NOMO-1 (cell line): ENCODE results near the gene FBL.
A peak's percentile ranks its signal among the peaks of the same experiment; 100 is the strongest.
"Not testable (repeated sequence)": the region's sequence is repeated elsewhere in the genome, so short reads cannot be mapped to it uniquely, and the experiment has no call there.

Source experiments
- DNase-seq, 2 experiments: peaks; one replicate each; lab custom pipeline; 2025; ENCODE audit not compliant: unreplicated experiment in 2 of 2; lab: John Stamatoyannopoulos, UW

The FBL gene

DNA sequence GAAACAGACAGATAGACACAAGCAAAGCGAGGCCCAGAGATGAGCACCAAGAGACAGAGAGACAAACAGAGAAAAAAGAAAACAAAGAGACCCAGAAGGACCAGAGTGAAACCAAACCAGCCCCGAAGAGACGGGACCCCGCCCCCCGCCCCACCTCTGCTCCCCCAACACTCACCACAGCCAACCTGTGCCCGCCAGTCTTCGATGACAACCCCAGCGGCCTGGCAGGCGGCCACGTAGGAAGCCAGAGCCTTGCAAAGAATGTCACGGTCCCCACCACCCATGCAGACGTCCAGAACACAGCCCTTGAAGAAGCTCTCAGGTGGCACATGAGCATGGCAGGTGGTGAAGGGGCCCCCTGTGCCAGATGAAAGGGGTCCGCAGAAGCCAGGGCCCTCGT, 31.3 kb upstream of the FBL start:
- not testable (repeated sequence) for DNase-seq

DNA sequence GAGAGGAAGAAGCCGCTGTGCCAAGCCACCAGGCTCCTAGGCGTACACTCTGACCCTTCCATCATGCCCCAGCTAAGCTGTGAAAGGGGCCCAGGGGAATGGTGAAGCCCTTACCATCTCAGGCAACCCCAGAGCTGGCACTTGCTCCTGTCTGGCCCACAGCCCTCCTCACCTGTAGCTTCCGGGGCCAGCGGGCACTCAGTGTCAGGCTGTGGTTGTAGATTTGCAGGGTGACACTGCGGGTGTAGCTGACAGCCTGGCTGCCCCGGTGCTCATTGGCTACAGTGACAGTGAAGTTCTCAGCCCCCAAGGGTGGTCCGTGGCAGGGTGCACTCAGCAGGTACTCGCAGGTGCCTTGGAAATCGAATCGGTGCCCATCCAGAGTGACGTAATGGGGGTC, 30.3 kb upstream of the FBL start:
- DNase-seq = not testable (repeated sequence)

DNA sequence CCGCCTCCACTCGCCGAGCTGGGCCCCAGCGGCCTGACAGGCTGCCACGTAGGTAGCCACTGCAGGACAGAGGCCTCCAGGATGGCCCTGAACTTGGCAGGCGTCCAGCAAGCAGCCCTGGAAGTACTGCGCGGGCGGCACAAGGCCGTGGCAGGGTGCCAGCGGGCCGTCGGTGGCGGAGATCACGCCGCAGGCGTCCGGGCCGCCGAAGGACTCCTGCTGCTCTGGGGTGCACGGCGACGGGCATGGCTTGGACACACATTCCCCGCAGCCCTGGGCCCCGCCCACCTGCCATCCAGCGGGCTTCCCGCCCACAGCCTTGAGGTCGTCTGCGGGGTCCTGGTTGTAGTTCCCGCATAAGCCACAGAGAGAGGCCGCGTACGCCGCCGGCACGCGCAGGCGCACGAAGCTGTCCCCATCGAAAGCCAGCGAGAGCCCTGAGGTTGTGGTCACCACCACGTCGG, 29.3 kb upstream of the FBL start:
- DNase-seq = not testable (repeated sequence)

DNA sequence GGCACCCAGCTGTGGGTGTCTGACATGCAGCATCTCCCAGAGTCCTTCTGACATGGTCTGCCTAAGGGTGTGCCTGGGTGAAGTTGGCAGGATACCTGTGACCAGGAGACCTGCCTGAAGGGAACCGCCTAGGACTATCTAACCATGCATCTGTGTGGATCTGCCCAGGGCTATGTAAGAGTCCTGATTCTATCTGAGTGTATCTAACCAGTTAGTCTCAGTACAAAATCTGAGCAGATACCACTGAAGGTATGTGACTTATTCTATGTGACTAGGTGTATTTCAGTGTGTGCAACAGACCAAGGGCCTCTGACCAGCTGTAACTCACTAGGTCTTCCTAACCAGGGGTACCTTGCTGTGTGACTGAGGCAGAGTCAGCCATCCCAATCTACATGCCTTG, 28.2 kb upstream of the FBL start:
- no peak for DNase-seq

DNA sequence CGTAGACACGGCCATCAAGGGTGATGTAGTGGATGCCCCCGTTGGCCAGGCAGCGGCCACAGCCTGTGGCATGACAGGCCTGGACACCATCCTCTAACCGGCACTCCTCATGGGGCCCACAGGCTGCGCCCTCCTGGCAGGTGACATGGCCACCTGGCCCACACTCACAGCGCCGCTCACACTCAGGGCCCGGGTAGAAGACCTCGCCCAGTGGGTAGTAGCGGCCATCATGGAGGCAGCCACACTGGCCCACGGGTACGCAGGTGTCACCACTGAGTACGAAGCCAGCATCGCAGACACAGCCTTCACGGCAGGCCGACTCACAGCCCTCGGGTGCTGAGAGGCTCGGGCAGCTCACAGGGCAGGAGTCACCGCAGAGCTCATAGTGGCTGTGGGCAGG, 27.2 kb upstream of the FBL start:
- DNase-seq = no peak

DNA sequence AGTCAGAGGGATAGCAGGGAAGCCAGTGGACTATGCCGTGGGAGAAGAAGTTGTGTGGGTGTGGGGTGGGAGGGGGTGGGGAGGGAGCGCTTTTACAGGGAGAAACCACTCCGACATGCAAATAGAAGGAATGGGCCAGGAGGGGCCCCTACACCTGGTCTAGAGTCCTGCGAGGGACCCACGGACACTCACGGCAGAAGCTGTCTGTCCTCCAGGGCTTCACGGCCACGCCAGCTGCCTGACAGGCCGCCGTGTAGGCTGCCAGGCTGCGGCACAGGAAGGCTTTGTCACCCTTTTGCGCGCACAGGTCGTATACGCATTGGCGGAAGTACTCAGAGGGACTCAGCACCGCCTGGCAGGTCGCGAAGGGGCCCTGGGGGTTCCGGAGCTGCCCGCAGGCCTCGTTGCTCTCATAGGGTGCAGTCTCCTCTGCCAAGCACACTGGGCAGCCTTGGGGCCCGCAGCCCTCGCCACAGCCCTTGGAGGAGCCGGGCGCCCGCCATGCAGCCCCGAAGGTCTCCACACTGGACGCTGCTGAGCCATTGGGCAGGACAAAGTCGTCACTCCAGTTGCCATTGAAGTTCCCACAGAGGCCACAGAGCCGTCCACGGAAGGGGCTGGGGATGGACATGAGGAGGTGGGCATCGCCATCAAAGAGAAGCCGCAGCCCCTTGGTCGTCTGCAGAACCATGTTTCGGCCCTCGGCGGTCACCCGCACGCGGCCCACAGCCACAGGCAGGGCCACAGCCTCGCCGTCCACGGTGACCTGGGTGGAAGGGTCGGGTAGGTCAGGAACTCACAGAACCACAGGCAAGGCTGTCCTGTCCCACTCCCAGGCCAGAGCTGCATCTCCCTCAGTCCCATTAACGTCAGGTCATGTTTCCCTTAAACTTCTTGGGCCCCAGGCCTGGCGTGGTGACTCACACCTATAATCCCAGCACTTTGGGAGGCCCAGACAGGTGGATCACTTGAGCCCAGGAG, 26.0 kb upstream of the FBL start:
- DNase-seq = no peak

DNA sequence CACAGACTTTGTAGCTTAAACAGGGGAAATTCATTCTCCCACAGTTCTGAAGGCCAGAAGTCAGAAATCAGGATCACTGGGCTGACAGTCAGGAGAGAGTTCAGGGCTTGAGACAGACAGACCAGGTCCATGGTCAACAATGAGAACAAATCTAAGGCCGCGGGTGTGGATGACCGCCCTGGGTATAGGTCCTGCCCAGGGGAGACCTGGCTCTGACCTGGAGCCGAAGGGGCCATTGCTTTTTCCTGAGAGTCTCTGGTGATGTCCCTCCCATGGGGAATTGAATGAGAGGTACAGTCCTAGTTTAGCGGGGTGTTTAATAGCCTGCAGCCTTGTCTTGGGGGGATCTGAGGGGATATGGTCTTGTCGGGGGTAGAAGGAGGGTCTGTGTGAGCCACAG, 25.2 kb upstream of the FBL start:
- no peak for DNase-seq

DNA sequence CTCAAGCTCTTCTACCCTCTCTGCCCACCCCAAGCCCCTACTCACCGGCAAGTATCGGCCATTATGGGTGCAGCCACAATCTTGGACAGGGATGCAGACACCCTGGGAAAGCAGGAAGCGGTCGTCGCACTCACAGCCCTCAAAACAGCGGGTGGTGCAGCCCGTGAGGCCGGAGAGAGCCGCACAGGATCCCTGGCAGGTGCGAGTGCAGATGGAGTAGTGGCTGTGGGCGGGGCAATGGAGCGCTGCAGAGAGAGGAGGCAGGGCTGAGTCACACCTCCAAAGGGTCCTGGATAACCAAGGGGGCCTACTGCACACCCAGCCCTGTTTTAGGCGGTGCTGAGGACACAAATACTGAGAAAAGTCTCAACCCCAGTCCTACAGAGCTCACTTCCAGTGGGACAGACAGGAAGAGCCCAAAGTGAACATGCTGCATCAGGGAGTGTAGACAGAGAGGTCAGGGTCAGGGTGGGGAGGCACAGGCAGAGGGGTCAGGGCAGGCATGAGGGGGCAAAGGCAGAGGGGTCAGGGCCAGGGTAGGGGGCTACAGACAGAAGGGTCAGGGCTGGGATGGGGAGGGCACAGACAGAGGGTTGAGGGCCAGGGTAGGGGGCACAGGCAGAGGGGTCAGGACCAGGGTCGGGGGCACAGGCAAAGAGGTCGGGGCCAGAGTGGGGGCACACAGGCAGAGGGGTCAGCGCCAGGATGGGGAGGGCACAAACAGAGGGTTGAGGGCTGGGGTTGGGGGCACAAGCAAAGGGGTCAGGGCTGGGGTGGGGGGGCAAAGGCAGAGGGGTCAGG, 24.2 kb upstream of the FBL start:
- DNase-seq = no peak

DNA sequence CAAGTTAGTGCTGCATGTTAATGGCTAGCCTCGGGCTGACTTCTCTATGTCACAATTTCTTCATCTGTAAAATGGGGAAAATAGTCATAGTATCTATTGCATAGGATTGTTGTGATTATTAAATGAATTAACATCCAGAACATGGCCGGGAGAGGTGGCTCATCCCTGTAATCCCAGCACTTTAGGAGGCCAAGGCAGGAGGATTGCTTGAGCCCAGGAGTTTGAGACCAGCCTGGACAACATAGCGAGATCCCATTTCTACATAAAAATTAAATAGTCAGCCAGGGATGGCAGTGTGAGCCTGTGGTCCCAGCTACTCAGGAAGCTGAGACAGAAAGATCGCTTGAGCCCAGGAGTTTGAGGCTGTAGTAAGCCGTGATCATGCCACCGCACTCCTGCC, 21.8 kb upstream of the FBL start:
- DNase-seq = no peak

DNA sequence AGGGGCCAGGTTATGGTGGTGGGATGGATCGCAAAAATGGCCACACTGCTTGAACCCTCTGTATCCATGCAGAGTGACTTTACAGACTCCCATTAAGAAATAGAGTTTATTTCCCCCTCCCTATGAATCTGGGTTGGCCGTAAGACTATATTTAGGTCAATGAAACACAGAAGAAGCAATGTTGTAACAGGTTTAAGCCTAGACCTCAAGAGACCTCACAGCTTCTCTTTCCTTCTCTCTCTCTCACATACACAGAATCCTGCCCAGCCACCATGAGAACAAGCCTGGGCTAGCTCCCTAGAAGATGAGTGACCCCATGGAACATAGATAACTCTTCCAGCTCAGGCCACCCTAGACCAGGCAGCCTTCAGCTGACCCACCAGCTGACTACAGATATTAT, 21.0 kb upstream of the FBL start:
- DNase-seq = no peak

DNA sequence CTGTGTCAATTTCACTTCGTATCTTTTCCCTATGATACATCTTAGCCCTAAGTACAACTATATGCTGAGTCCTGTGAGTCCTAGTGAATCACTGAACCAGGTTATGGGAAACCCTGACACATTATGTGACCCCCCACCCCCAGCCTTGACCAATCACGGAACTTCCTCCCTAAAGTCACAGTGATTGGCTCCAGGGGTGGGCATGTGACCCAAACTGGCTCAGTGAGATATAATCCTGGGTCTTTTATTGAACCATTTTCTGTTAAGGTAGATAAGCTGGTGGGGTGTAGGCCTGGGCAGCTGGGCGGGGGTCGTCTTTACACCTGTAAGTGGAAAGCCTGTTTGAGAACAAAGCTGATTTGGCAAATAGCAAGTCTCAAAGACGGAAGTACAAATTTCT, 19.8 kb upstream of the FBL start:
- DNase-seq = no peak

DNA sequence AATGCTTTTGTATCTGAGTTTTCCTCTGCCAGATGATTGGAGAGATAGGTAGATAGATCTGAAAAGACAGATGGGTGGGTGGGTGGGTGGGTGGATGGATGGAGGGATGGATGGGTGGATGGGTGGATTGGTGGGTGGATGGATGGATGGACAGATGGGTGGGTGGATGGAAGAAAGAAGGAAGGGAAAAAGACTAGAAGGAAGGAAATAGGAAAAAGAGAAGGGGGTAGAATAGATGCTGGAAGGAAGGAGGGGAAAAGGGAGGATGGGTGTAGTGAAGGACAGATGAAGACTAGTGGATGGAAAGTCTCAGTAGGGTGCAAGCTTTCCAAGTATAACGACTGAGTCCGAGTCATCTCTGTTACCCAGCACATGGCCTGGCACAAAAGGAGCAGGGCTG, 19.0 kb upstream of the FBL start:
- no peak for DNase-seq

DNA sequence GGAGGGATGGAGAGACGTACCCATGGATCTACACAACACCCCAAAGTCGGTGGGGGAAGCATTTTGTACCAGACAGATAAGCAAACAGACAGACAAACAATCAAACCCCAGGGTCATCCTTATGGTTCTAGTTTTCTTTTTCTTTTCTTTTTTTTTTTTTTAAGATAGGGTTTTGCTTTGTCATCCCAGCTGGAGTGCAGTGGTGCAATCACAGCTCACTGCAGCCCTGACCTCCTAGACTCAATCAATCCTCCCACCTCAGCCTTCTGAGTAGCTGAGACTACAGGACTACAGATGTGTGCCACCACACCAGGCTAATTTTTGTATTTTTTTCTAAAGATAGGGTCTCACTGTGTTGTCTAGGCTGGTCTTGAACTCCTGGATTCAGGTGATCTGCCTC, 17.9 kb upstream of the FBL start:
- DNase-seq = no peak

DNA sequence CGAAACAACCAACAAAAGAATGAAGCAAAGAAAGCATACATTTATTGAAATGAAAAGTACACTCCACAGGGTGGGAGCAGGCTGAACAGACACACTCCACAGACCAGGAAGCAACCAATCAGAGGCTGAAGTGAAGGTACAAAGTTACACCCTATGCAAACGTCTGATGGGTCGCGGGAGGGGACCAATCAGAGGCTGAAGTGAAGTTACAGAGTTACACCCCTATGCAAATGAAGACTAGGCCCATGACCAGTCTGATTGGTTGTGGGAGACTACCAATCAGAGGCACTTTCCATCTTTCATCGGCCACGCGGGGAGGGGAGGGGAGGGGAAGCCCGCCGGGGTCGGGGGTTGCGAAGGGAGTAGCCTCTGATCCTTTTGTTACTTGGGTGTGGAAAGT, 12.4 kb upstream of the FBL start:
- no peak for DNase-seq

DNA sequence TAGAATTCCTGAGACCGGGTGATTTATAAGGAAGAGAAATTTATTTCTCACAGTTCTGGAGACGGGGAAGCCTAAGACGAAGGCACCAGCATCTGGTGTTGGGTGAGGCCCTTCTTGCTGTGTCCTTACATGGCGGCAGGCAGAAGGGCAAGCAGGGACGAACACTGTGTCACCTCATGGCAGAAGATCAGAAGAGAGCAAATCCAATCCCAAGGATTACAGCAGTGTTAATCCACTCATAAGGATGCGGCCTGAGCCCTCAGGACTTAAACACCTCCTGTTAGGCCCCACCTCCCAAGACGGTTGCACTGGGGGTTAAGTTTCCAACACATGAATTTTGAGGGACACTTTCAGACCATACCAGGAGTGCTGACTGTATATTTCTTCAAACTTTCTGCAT, 6.7 kb upstream of the FBL start:
- DNase-seq = no peak

DNA sequence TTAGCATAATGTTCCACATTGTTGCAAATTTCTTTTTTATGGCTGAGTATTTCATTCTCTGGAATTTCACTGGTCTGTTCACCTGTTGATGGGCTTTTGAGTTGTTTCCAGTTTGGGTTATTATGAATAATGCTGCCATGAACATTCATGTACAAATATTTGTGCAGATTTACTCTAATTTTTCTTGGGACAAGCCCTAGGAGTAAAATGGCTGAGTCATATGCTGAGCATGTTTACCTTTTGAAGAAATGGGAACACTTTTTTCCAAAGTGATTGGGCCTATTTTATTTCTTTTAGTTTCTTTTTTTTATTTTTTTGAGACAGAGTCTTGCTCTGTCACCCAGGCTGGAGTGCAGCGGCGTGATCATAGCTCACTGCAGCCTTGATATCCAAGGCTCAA, 4.7 kb upstream of the FBL start:
- DNase-seq = no peak

DNA sequence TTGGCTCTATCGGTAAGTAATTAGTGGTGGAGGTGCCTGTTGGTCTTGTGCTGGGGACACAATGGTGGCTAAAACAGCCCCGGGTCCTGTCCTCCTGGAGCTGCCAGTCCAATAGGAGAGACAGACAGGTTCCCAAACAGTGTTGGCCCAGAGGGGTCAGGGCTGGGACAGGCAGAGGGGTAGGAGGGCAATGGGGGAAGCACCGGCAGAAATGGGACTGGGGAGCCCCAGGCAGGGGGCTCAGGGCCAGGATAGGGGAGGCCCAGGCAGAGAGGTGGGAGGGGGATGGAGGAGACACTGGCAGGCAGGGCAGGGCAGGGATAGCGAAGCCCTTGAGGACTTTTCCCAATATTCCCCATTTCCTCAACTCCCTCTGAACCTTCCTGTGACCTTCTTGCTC, 2.2 kb upstream of the FBL start:
- DNase-seq = no peak

DNA sequence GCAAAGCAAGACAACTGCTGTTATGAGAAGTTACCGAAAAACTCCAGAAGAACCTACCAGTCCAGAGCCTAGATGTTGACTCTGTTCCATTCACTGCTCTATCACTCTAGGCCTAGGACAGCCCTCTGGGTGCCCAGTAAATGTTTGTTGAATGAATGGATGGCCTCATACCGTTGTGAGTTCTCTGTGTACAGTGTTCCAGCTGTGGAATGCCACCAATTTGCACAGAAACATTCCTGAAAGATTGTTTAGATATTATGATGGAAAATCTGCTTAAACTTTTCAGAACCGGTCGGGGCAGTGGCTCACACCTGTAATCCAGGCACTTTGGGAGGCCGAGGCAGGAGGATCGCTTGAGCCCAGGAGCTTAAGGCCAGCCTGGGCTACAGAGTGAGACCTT, 1.3 kb upstream of the FBL start:
- no peak for DNase-seq

DNA sequence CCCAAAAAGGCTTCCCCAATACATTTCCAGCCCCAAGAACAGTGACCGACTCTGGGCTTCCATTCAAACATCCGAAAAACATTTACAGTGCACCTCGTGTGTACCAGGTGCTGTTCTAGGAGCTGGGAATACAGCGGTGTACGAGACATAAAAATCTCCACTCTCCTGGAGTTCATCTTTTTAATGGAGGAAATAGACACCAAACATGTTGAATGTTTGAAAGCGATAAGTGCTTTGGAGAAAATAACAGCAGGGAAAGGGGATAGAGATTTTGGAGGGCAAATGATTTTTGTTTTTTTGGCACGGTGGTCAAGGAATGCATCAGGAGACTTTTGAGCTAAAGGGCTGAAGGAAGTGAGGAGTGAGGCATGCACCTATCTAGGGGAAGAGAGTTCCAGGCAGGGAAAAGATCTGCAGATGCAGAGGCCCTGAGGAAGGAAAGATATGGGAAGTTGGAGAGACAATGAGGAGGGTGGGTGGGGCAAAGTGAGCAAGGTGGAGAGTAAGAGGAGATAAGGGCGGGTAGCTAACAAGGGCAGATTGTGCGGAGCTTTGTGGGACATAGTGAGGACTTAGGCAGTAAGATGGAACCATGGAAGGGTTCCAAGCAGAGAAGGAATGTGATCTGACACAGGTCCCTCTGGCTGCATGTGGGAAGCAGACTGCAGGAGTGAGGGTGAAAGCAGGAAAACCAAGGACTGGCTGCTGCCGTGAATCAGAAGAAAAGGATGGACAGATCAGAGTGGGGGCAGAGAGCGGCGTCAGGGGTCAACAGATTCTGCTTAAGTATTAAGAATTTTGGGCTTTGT, 703 bp upstream of the FBL start:
- no peak for DNase-seq

DNA sequence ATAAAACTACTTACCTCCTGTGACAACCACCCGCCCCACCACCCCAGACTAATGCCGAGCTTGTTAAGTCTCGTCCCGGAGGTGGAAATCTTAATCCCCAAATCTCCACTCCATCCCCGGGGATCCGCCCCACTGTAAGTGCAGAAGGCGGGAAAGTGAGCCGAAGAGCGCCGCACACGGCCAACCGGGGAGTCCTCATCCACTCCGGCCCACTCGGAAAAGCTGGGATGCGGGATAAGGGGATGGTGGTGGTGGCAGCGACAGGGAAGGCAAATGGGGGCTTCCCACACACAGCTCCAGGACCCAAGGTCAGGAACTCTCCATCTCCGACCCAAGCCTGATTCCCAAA, 621 bp downstream of the FBL start:
- no peak for DNase-seq

DNA sequence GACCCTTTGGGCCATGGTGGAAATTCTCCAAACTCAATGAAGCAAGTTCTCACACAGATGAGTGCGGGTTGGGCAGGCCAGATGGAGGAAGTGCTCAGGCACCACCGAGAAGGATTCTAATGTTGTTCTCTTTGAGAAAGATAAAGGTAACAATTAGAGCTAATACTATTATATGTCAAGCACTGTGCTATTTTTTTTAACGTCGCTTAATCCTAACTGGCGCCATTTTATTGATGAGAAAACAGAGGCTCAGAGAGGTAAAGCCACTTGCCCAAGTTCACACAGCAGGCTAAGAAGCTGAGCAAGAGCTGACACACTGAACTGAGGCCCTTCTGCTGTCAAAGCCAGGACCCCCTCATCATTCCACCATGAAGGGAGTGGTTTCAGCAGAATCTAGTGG, 1.0 kb downstream of the FBL start:
- peak in 1 of 2 experiments; percentile 21 for DNase-seq
